Endothelial cell of umbilical vein (primary cell): ENCODE data around the gene SDC3. TPM values are rescaled to one million over a fixed set of nuclear protein-coding genes. Genes with fewer than 3 reads are reported as not detected.

Experiments used
- BruUV-seq: library from RNA; stranded (reverse); fragments of 400-500 nt; replicated peaks from 2 replicates; lab custom pipeline; 2021; lab: Mats Ljungman, UMichigan
- CTCF ChIA-PET: fragments of 300-600, 350-600 bp; sonication (Branson Sonifier 250); formaldehyde crosslinking; loops from one replicate; lab custom pipeline; 2021; ENCODE audit warnings: antibody characterized with exemption, inconsistent platforms; lab: Charles Lee
- POLR2A ChIA-PET: fragments of 300-600, 350-600 bp; sonication (Branson Sonifier 250); formaldehyde crosslinking; loops from one replicate; lab custom pipeline; 2021; ENCODE audit warnings: antibody characterized with exemption, inconsistent platforms; lab: Charles Lee
- DNase-seq: peaks from one replicate; pipeline ENCODE4 v3.0.0-alpha.2; 2011; ENCODE audit warnings: low read depth, low spot score
- FAIRE-seq: peaks from 2 replicates; lab custom pipeline; 2011; peaks lifted over from hg19 to GRCh38; lab: Jason Lieb, UNC
- H2AFZ ChIP-seq: 2 replicates; pipeline ENCODE4 v1.6.0; 2012; ENCODE audit warnings: low read depth, low read length, control low read depth, inconsistent platforms
- H3K27ac ChIP-seq: 2 replicates; pipeline ENCODE4 v1.5.1; 2011; ENCODE audit warnings: low read depth, mild to moderate bottlenecking, control low read depth, low read length, moderate library complexity; ENCODE audit not compliant: insufficient read depth
- H3K27me3 ChIP-seq, 2 experiments: 2 replicates each; pipeline versions ENCODE4 v1.6.0 to v1.6.1; 2011; ENCODE audit warnings: low read length in 2 of 2, mixed read lengths in 1 of 2; ENCODE audit not compliant: control insufficient read depth in 2 of 2, insufficient read depth in 2 of 2
- H3K36me3 ChIP-seq, 2 experiments: 2 replicates in 1 of 2; 3 replicates in 1 of 2; pipeline ENCODE4 v1.5.1; 2011; ENCODE audit warnings: low read length in 2 of 2, mild to moderate bottlenecking in 1 of 2, moderate library complexity in 1 of 2; ENCODE audit not compliant: control insufficient read depth in 2 of 2, insufficient read depth in 2 of 2; ENCODE audit errors: extremely low read depth in 1 of 2
- H3K4me1 ChIP-seq: 3 replicates; pipeline ENCODE4 v1.5.1; 2011; ENCODE audit warnings: mild to moderate bottlenecking, low read length; ENCODE audit not compliant: control insufficient read depth, insufficient read depth; ENCODE audit errors: extremely low read depth
- H3K4me2 ChIP-seq: 2 replicates; pipeline ENCODE4 v1.6.1; 2011; ENCODE audit warnings: low read length, control low read depth, mixed read lengths; ENCODE audit not compliant: insufficient read depth
- H3K4me3 ChIP-seq, 3 experiments: fragments of 200-600 bp in 1 of 3; sonication (generic), shearing (Covaris generic) in 1 of 3; replicated peaks in 1 of 3; 2 replicates each; pipeline ENCODE4 v1.5.1; 2011 to 2016; ENCODE audit warnings: control low read depth in 3 of 3, low read length in 3 of 3, mild to moderate bottlenecking in 2 of 3, inconsistent platforms in 1 of 3, low read depth in 1 of 3, moderate library complexity in 1 of 3; ENCODE audit not compliant: insufficient read depth in 1 of 3
- H3K79me2 ChIP-seq: 2 replicates; pipeline ENCODE4 v1.6.0; 2012; ENCODE audit warnings: low read length, inconsistent platforms; ENCODE audit not compliant: control insufficient read depth, insufficient read depth
- H3K9ac ChIP-seq: replicated peaks from 2 replicates; pipeline ENCODE3; 2011; ENCODE audit warnings: low read length, control low read depth; ENCODE audit not compliant: insufficient read depth; ENCODE audit errors: extremely low read depth
- H3K9me1 ChIP-seq: replicated peaks from 3 replicates; pipeline ENCODE4 v1.6.0; 2011; ENCODE audit warnings: mild to moderate bottlenecking, low read length; ENCODE audit not compliant: control insufficient read depth, insufficient read depth; ENCODE audit errors: extremely low read depth
- H3K9me3 ChIP-seq: replicated peaks from 2 replicates; pipeline ENCODE4 v1.5.1; 2012; ENCODE audit warnings: low read length, inconsistent platforms; ENCODE audit not compliant: control insufficient read depth, insufficient read depth
- H4K20me1 ChIP-seq: replicated peaks from 2 replicates; pipeline ENCODE3; 2011; ENCODE audit warnings: mild to moderate bottlenecking, low read length; ENCODE audit not compliant: control insufficient read depth, insufficient read depth; ENCODE audit errors: extremely low read depth
- EZH2 ChIP-seq: IDR thresholded peaks from 2 replicates; pipeline ENCODE4 v1.6.1; 2012; ENCODE audit warnings: borderline replicate concordance, low read depth, mild to moderate bottlenecking, moderate library complexity, low read length, inconsistent platforms; ENCODE audit not compliant: severe bottlenecking
- FOS ChIP-seq: IDR thresholded peaks from 2 replicates; pipeline ENCODE4 v1.6.1; 2011; ENCODE audit warnings: mild to moderate bottlenecking, low read length, moderate library complexity, borderline replicate concordance; ENCODE audit not compliant: insufficient read depth
- GATA2 ChIP-seq: IDR thresholded peaks from 2 replicates; pipeline ENCODE4 v1.7.0; 2011; ENCODE audit warnings: low read depth, mild to moderate bottlenecking, moderate library complexity, mixed read lengths, low read length; ENCODE audit not compliant: insufficient read length, insufficient read depth
- JUN ChIP-seq: IDR thresholded peaks from 2 replicates; pipeline ENCODE4 v1.6.1; 2011; ENCODE audit warnings: borderline replicate concordance, low read depth; ENCODE audit not compliant: insufficient read length, insufficient read depth
- MYC ChIP-seq: IDR thresholded peaks from one replicate; pipeline ENCODE4 v1.6.1; 2011; ENCODE audit warnings: mild to moderate bottlenecking, low read depth, low read length
- POLR2A ChIP-seq: IDR thresholded peaks from 2 replicates; pipeline ENCODE4 v1.6.1; 2012; ENCODE audit warnings: low read depth, mild to moderate bottlenecking, control low read depth, low read length
- POLR2AphosphoS5 ChIP-seq: IDR thresholded peaks from 2 replicates; pipeline ENCODE4 v1.6.1; 2012; ENCODE audit warnings: low read depth, mild to moderate bottlenecking, control low read depth, low read length, moderate library complexity; ENCODE audit not compliant: insufficient read depth
- dilution Hi-C: fragments of 300-500 bp; cut with MboI; formaldehyde crosslinking; loops from one replicate; pipeline ENCODE4 v1.15.0; 2019; ENCODE audit warnings: low sequenced_read_pairs; ENCODE audit not compliant: extremely low pct_ligation_motif_present
- intact Hi-C: fragments of 100-400 bp; cut with micrococcal nuclease; formaldehyde crosslinking; loops from one replicate; pipeline ENCODE4 v1.10.0; 2022
- polyA plus RNA-seq, 4 experiments: library from polyadenylated mRNA; depleted of rRNA in 3 of 4; stranded (reverse) in 3 of 4; unstranded in 1 of 4; fragments of >200 nt; gene quantifications; 2 replicates each; pipeline versions ENCODE4 v1.2.1 to v1.2.3, GENCODE V29; 2011 to 2012; ENCODE audit warnings: missing spikeins in 1 of 4
- total RNA-seq: library from RNA; stranded (reverse); gene quantifications from 2 replicates; pipeline ENCODE4 v1.2.3, GENCODE V29; 2021
- TF ChIP-seq, protein P1 (sequence below), 2 donors: IDR thresholded peaks; 1 replicate in 1 of 2; 2 replicates in 1 of 2; pipeline ENCODE4 v1.5.1; 2011; ENCODE audit warnings: low read length in 2 of 2, mild to moderate bottlenecking in 2 of 2, moderate library complexity in 2 of 2, control low read depth in 1 of 2, inconsistent platforms in 1 of 2, low read depth in 1 of 2; ENCODE audit not compliant: insufficient read depth in 1 of 2; ENCODE audit errors: extremely low read depth in 1 of 2
- TF ChIP-seq, protein P2 (sequence below): IDR thresholded peaks from 2 replicates; pipeline ENCODE4 v1.6.1; 2011; ENCODE audit not compliant: insufficient read depth, insufficient read length

Gene SDC3
- total and polyA plus RNA-seq, 2 donors (not counting 3 experiments of a cell fraction or from before 2014, with no cell fraction given) = 7.1 to 25.9 TPM

GRCh38 chr1:30899577-30900389 lies 8.8 kb downstream of the SDC3 start:
- CTCF ChIA-PET = interaction anchor here (3.5 kb wide), 1 partner anchor 98 kb away, joined by 12 read pairs; no protein-coding TSS in a partner anchor
- H3K79me2 ChIP-seq = no peaks in the 10 kb centered on the region

DNA sequence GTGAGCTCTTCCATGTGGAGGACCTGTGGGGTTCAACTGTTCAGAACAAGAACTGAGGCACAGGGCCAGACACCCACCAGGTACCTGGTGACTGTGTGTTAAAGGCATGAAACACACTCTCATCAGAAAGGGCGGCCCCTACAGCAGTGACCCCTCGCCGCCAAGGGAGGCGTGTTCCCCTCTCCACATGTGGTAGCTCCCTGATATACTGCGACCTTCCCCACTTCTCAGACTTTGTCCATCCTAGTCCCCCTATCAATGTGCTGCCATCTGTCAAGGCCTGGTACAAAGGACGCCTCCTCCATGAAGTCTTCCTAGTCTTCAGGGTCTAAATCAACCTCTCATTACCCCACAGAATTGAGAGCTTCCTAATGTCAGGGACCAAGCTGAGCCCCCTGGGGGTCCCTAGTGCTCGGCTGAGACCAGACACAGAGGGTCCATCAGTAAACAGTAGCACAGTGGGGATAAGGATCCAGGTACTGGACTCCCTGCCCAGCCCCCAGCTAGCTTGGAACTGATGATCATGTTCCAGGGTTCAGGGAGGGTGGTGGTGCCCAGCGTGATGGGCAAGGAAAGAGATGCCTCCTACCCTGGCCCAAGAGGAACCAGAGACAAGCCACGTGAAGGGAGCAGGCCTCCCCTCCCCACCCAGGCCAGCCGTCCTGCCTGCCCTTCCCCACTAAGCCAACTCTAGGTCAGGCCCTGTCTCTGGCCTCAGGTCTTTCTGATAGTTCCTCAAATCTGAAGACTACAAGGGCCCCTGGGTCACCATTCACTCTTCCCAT lies 10.3 kb downstream of the SDC3 start:
- intact Hi-C loops = no loop called here
- ChIA-PET POLR2A (no interaction called here), CTCF (interaction anchor here (3.5 kb wide), 1 partner anchor 97 kb away, joined by 12 read pairs; no protein-coding TSS in a partner anchor)
- Histone ChIP-seq H2AFZ (no peak overlapping the region), H3K9me1 (no peaks in the 10 kb centered on the region), H3K27me3 (no peaks in the 10 kb centered on the region), H3K4me1 (peaks cover 8% of the 10 kb centered on the region), H3K79me2 (no peaks in the 10 kb centered on the region), H3K4me3 (no peak overlapping the region), H3K9ac (no peak overlapping the region), H3K36me3 (no peaks in the 10 kb centered on the region), H3K27ac (no peak overlapping the region), H4K20me1 (no peaks in the 10 kb centered on the region), H3K4me2 (no peak overlapping the region), H3K9me3 (no peaks in the 10 kb centered on the region)
- TF ChIP-seq, protein P1, sequence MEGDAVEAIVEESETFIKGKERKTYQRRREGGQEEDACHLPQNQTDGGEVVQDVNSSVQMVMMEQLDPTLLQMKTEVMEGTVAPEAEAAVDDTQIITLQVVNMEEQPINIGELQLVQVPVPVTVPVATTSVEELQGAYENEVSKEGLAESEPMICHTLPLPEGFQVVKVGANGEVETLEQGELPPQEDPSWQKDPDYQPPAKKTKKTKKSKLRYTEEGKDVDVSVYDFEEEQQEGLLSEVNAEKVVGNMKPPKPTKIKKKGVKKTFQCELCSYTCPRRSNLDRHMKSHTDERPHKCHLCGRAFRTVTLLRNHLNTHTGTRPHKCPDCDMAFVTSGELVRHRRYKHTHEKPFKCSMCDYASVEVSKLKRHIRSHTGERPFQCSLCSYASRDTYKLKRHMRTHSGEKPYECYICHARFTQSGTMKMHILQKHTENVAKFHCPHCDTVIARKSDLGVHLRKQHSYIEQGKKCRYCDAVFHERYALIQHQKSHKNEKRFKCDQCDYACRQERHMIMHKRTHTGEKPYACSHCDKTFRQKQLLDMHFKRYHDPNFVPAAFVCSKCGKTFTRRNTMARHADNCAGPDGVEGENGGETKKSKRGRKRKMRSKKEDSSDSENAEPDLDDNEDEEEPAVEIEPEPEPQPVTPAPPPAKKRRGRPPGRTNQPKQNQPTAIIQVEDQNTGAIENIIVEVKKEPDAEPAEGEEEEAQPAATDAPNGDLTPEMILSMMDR (IDR thresholded peaks at IDR 0.05; ENCODE audit: extremely low read depth in 1 of 2, insufficient read depth in 1 of 2, low read depth in 1 of 2, low read length in 2 of 2) = no peak
- no peak for TF ChIP-seq GATA2
- TF ChIP-seq POLR2A = no peak
- no peak for TF ChIP-seq POLR2AphosphoS5
- TF ChIP-seq, protein P2, sequence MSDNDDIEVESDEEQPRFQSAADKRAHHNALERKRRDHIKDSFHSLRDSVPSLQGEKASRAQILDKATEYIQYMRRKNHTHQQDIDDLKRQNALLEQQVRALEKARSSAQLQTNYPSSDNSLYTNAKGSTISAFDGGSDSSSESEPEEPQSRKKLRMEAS = no peak
- no peak for TF ChIP-seq EZH2
- no peak for TF ChIP-seq JUN
- no peak for TF ChIP-seq MYC
- TF ChIP-seq FOS = no peak
- FAIRE-seq (no peak), DNase-seq (no peak)
- no TSS peak for BruUV-seq
- dilution Hi-C loops = no loop called here

More at GRCh38 chr1:30899577-30900389, 8.8 kb downstream of the SDC3 start:
- TF ChIP-seq POLR2A = no peak
- TF ChIP-seq, protein P2 = no peak
- no peak for TF ChIP-seq POLR2AphosphoS5
- no peak for TF ChIP-seq JUN
- Histone ChIP-seq H3K9ac (no peak overlapping the region), H3K27ac (no peak overlapping the region), H4K20me1 (no peaks in the 10 kb centered on the region), H3K9me3 (no peaks in the 10 kb centered on the region), H3K4me2 (no peak overlapping the region), H3K9me1 (no peaks in the 10 kb centered on the region), H2AFZ (no peak overlapping the region), H3K27me3 (no peaks in the 10 kb centered on the region), H3K4me1 (peaks cover 8% of the 10 kb centered on the region), H3K4me3 (no peak overlapping the region), H3K36me3 (no peaks in the 10 kb centered on the region)
- no TSS peak for BruUV-seq
- POLR2A ChIA-PET = no interaction called here
- FAIRE-seq (no peak), DNase-seq (no peak)
- intact Hi-C loops (no loop called here), dilution Hi-C loops (loop anchor here (25.0 kb wide), 1 partner anchor 87 kb away; no protein-coding TSS in a partner anchor)
